Neural progenitor cell (in vitro differentiated cells): ENCODE measurements around the gene HSP90B1. TPM values are rescaled to one million over a fixed set of nuclear protein-coding genes. Genes with fewer than 3 reads are reported as not detected.

Experiments used
- DNase-seq: peaks from one replicate; pipeline ENCODE4 v3.0.0-alpha.2; 2016; ENCODE audit warnings: low spot score
- H2AFZ ChIP-seq: fragments of 200-600 bp; sonication (generic); replicated peaks from 2 replicates; pipeline ENCODE4 v1.6.1; 2016; ENCODE audit warnings: antibody characterized with exemption
- H3F3A ChIP-seq: fragments of 200-600 bp; sonication (generic); 2 replicates; pipeline ENCODE4 v1.6.1; 2016; ENCODE audit warnings: antibody characterized with exemption, low read depth
- H3K27ac ChIP-seq: fragments of 200-600 bp; sonication (generic); 2 replicates; pipeline ENCODE4 v1.5.1; 2016; ENCODE audit warnings: mild to moderate bottlenecking
- H3K27me3 ChIP-seq: fragments of 200-600 bp; sonication (generic); 2 replicates; pipeline ENCODE4 v1.6.1; 2016; ENCODE audit warnings: mild to moderate bottlenecking, moderate library complexity
- H3K36me3 ChIP-seq: fragments of 200-600 bp; sonication (generic); 2 replicates; pipeline ENCODE4 v1.5.1; 2016
- H3K4me1 ChIP-seq: fragments of 200-600 bp; sonication (generic); 2 replicates; pipeline ENCODE4 v1.6.1; 2016; ENCODE audit warnings: mixed run types
- H3K4me2 ChIP-seq: fragments of 200-600 bp; sonication (generic); 2 replicates; pipeline ENCODE4 v1.6.1; 2016
- H3K4me3 ChIP-seq: fragments of 200-600 bp; sonication (generic); 2 replicates; pipeline ENCODE4 v1.5.1; 2016
- H3K79me2 ChIP-seq: fragments of 200-600 bp; sonication (generic); 2 replicates; pipeline ENCODE4 v1.6.1; 2016; ENCODE audit warnings: low read depth
- H3K9ac ChIP-seq: fragments of 200-600 bp; sonication (generic); 2 replicates; pipeline ENCODE4 v1.6.1; 2016
- H3K9me3 ChIP-seq: fragments of 200-600 bp; sonication (generic); 2 replicates; pipeline ENCODE4 v1.5.1; 2016; ENCODE audit warnings: low read depth
- H4K20me1 ChIP-seq: fragments of 200-600 bp; sonication (generic); 2 replicates; pipeline ENCODE4 v1.6.1; 2016; ENCODE audit warnings: low read depth
- H3K27ac Mint-ChIP-seq: 3 replicates; pipeline ENCODE4 v1.8.0; 2021; ENCODE audit warnings: mixed read lengths
- H3K27me3 Mint-ChIP-seq: 2 replicates; pipeline ENCODE4 v1.8.0; 2022; ENCODE audit warnings: low read depth, mild to moderate bottlenecking, inconsistent platforms, moderate library complexity, mixed read lengths; ENCODE audit not compliant: insufficient read depth
- H3K36me3 Mint-ChIP-seq: 3 replicates; pipeline ENCODE4 v1.8.0; 2021; ENCODE audit warnings: mixed read lengths
- H3K4me1 Mint-ChIP-seq: 3 replicates; pipeline ENCODE4 v1.8.0; 2021; ENCODE audit warnings: mixed read lengths
- H3K4me3 Mint-ChIP-seq: 3 replicates; pipeline ENCODE4 v1.8.0; 2021; ENCODE audit warnings: mild to moderate bottlenecking, moderate library complexity, mixed read lengths
- H3K9me3 Mint-ChIP-seq: 3 replicates; pipeline ENCODE4 v1.8.0; 2020; ENCODE audit warnings: mixed read lengths
- EZH2 ChIP-seq: fragments of 200-600 bp; sonication (generic); IDR thresholded peaks from 2 replicates; pipeline ENCODE4 v1.6.1; 2017; ENCODE audit warnings: antibody characterized with exemption, mild to moderate bottlenecking, moderate library complexity
- EZH2phosphoT487 ChIP-seq: fragments of 200-600 bp; sonication (generic); IDR thresholded peaks from 2 replicates; pipeline ENCODE4 v1.6.1; 2017; ENCODE audit warnings: antibody characterized with exemption
- total RNA-seq: library from RNA; depleted of rRNA; stranded (reverse); fragments of >200 nt; gene quantifications from 2 replicates; pipeline ENCODE4 v1.2.3, GENCODE V29; 2015; ENCODE audit warnings: low replicate concordance
- TF ChIP-seq, protein P1 (sequence below): fragments of 200-600 bp; sonication (generic); IDR thresholded peaks from 2 replicates; pipeline ENCODE4 v1.5.1; 2017; ENCODE audit warnings: antibody characterized with exemption, mild to moderate bottlenecking

HSP90B1 gene
- total RNA-seq, 1 donor from 2014 or later = 588 TPM

GRCh38 chr12:103903993-103904392 is 26.2 kb upstream of the HSP90B1 start:
- no peak overlapping the region for H2AFZ ChIP-seq
- no peaks in the 10 kb centered on the region for H3K36me3 ChIP-seq
- no peaks in the 10 kb centered on the region for H3K9me3 Mint-ChIP-seq
- no peak overlapping the region for H3K27ac Mint-ChIP-seq
- no peaks in the 10 kb centered on the region for H3K4me1 ChIP-seq
- H4K20me1 ChIP-seq = no peaks in the 10 kb centered on the region
- no peak for DNase-seq
- H3K79me2 ChIP-seq = no peaks in the 10 kb centered on the region
- peaks cover 5% of the 10 kb centered on the region for H3K27me3 Mint-ChIP-seq
- H3F3A ChIP-seq = no peaks in the 10 kb centered on the region
- no peaks in the 10 kb centered on the region for H3K4me1 Mint-ChIP-seq
- H3K4me3 Mint-ChIP-seq = no peak overlapping the region
- H3K27me3 ChIP-seq = no peaks in the 10 kb centered on the region
- no peak overlapping the region for H3K27ac ChIP-seq
- no peak overlapping the region for H3K4me2 ChIP-seq
- H3K36me3 Mint-ChIP-seq = no peaks in the 10 kb centered on the region
- no peaks in the 10 kb centered on the region for H3K9me3 ChIP-seq
- no peak overlapping the region for H3K9ac ChIP-seq
- TF ChIP-seq EZH2phosphoT487 (no peak), EZH2 (no peak)
- TF ChIP-seq, protein P1, sequence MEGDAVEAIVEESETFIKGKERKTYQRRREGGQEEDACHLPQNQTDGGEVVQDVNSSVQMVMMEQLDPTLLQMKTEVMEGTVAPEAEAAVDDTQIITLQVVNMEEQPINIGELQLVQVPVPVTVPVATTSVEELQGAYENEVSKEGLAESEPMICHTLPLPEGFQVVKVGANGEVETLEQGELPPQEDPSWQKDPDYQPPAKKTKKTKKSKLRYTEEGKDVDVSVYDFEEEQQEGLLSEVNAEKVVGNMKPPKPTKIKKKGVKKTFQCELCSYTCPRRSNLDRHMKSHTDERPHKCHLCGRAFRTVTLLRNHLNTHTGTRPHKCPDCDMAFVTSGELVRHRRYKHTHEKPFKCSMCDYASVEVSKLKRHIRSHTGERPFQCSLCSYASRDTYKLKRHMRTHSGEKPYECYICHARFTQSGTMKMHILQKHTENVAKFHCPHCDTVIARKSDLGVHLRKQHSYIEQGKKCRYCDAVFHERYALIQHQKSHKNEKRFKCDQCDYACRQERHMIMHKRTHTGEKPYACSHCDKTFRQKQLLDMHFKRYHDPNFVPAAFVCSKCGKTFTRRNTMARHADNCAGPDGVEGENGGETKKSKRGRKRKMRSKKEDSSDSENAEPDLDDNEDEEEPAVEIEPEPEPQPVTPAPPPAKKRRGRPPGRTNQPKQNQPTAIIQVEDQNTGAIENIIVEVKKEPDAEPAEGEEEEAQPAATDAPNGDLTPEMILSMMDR = no peak
- no peak overlapping the region for H3K4me3 ChIP-seq

- Mint-ChIP-seq H3K4me1 (no peaks in the 10 kb centered on the region), H3K36me3 (no peaks in the 10 kb centered on the region), H3K27me3 (peaks cover 5% of the 10 kb centered on the region), H3K27ac (no peak overlapping the region), H3K9me3 (no peaks in the 10 kb centered on the region), H3K4me3 (no peak overlapping the region)
- Histone ChIP-seq H3K9ac (no peak overlapping the region), H3K9me3 (no peaks in the 10 kb centered on the region), H3K4me3 (no peak overlapping the region), H3K27ac (no peak overlapping the region), H3K27me3 (no peaks in the 10 kb centered on the region), H2AFZ (no peak overlapping the region), H3F3A (no peaks in the 10 kb centered on the region), H4K20me1 (no peaks in the 10 kb centered on the region), H3K79me2 (no peaks in the 10 kb centered on the region), H3K4me2 (no peak overlapping the region), H3K4me1 (no peaks in the 10 kb centered on the region), H3K36me3 (no peaks in the 10 kb centered on the region)
- TF ChIP-seq, protein P1 = no peak
- TF ChIP-seq EZH2 = no peak
- TF ChIP-seq EZH2phosphoT487 = no peak
- no peak for DNase-seq
Measured at GRCh38 chr12:103905730-103906349, 24.4 kb upstream of the HSP90B1 start.

GRCh38 chr12:103908246-103908541 is 22.0 kb upstream of the HSP90B1 start:
- no peak overlapping the region for H3K4me3 Mint-ChIP-seq
- H3K9me3 ChIP-seq = no peaks in the 10 kb centered on the region
- H4K20me1 ChIP-seq = no peaks in the 10 kb centered on the region
- no peaks in the 10 kb centered on the region for H3K36me3 ChIP-seq
- no peak overlapping the region for H3K9ac ChIP-seq
- H3K4me2 ChIP-seq = no peak overlapping the region
- no peak for DNase-seq
- no peaks in the 10 kb centered on the region for H3K4me1 ChIP-seq
- no peak for TF ChIP-seq EZH2phosphoT487
- TF ChIP-seq, protein P1 = no peak
- TF ChIP-seq EZH2 = no peak
- H3K27ac Mint-ChIP-seq = no peak overlapping the region
- H3K79me2 ChIP-seq = no peaks in the 10 kb centered on the region
- H3K4me1 Mint-ChIP-seq = no peaks in the 10 kb centered on the region
- no peak overlapping the region for H3K27ac ChIP-seq
- no peaks in the 10 kb centered on the region for H3K27me3 ChIP-seq
- no peak overlapping the region for H2AFZ ChIP-seq
- no peaks in the 10 kb centered on the region for H3F3A ChIP-seq
- no peaks in the 10 kb centered on the region for H3K36me3 Mint-ChIP-seq
- peaks cover 5% of the 10 kb centered on the region for H3K27me3 Mint-ChIP-seq
- H3K4me3 ChIP-seq = no peak overlapping the region
- H3K9me3 Mint-ChIP-seq = no peaks in the 10 kb centered on the region
